IPS DF 4.7 (cell line): Measurements from ENCODE around the gene TRIM15.

Source experiments
- DNase-seq: peaks from one replicate; pipeline ENCODE4 v3.0.0-alpha.2; 2013; ENCODE audit warnings: low spot score; ENCODE audit errors: extremely low read depth

TRIM15 gene

DNA sequence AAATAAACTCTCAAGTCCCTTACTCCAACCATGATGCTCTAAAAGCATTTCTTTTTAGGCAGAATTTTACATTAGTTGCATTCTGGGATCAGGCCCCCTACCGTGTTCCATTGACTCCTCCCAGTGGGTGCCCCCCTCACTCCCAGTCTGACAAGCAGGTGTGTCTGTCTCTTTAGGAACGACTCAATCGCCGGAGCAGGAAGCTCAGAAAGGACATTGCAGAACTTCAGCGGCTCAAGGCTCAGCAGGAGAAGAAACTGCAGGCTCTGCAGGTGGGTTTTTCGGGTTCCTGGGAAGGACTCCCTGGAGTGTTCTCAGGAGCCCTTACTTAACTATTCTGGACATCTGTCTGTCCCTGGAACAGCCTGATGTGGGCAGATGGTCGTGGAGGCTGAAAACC, 17.5 kb upstream of the TRIM15 start:
- no peak for DNase-seq

- DNase-seq, result no peak
Measured at GRCh38 chr6:30147096-30147495, 16.2 kb upstream of the TRIM15 start.

GRCh38 chr6:30149234-30149633, 14.1 kb upstream of the TRIM15 start:
- DNase-seq, result no peak

DNA sequence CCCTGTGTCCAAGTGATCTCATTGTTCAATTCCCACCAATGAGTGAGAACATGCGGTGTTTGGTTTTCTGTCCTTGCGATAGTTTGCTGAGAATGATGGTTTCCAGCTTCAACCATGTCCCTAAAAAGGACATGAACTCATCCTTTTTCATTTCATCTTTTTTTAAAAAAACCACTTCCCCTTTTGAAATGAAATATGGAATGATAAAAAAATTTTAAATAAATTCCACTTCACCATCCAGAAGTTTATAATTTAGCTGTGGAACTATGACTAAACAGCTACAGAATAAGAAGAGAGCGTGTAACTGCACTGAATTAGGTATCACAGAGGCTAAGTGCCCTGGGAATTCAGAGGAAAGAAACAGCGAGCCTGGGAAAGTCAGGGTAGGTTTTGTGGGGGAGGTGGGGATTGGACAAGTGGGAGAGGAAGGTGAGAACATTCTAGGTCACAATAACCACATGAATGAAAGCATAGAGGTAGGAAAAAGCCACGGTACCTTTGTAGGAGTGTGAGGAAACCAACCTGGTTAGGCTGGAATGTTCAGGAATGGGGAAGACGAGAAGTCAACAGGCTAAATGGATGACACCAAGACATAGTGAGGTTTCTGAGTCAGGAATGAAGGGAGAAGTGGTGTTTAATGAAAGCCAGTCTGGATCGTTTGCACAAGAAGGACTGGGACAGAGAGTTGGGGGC, 13.3 kb upstream of the TRIM15 start:
- DNase-seq, result no peak

DNA sequence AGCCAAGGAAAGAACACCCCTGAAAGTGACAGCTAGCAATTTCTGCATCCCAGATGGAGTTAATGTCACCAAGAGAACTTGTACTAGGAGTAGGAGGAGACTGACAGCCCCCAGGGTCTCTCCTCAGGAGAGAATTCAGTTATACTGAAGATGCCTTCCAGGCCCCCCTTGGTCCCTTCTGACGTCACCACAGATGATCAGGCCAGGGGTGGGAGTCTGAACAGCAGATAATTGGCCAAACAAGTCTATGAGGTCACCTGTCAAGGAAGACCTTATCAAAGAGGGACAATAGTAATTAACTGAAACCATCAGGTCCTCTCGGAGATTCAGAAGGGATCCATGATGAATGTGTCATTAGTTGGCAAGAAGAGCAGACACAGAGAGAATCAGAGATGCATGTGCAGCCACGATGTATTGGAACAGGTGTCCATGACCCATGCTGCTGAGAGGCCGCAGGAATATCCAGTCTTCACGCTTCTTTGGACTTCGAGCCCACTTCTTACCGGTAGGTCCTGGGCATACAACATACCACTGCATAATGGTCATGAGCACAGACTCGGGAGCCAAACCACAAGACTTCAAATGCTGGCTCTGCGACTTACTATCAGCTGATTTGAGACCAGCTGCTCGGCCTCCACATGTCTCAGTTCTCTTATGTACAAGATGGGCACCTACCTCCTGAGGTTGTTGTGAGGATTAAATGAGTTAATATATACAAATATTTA, 12.5 kb upstream of the TRIM15 start:
- no peak for DNase-seq

- DNase-seq, result no peak
Measured at GRCh38 chr6:30151580-30151979, 11.8 kb upstream of the TRIM15 start.

DNA sequence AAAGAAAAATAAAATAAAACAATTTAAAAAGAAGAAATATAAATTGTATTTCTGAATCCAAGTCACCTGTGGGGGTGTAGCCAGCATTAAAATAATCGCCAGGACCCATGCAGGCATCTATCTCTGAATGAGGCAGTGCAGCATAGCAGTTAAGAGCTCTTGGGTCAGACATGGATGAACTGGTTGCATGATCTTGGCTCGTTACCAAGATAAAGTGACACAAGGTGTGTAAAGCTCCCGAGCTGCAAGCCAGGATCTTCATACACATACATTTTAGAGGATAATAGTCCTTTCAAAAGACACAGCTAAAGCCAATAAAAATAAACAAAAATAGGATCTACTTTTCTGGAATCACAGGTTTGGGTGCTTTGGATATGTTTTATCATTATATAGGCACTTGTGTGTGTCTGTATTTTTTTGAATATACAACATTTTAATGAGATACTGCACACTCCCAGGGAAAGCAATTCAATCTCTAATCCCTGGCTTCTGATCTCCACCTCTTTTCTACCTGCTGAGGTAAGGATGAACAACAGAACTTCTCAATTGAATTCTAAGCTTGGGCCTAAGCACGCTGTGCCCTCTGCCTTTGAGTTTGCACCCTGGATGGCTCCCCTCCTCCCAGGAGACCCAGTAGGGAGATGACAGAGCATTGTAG, 11.2 kb upstream of the TRIM15 start:
- DNase-seq, result no peak

GRCh38 chr6:30152910-30153610, 10.3 kb upstream of the TRIM15 start:
- no peak for DNase-seq

- no peak for DNase-seq
Measured at GRCh38 chr6:30154061-30154460, 9.3 kb upstream of the TRIM15 start.

DNA sequence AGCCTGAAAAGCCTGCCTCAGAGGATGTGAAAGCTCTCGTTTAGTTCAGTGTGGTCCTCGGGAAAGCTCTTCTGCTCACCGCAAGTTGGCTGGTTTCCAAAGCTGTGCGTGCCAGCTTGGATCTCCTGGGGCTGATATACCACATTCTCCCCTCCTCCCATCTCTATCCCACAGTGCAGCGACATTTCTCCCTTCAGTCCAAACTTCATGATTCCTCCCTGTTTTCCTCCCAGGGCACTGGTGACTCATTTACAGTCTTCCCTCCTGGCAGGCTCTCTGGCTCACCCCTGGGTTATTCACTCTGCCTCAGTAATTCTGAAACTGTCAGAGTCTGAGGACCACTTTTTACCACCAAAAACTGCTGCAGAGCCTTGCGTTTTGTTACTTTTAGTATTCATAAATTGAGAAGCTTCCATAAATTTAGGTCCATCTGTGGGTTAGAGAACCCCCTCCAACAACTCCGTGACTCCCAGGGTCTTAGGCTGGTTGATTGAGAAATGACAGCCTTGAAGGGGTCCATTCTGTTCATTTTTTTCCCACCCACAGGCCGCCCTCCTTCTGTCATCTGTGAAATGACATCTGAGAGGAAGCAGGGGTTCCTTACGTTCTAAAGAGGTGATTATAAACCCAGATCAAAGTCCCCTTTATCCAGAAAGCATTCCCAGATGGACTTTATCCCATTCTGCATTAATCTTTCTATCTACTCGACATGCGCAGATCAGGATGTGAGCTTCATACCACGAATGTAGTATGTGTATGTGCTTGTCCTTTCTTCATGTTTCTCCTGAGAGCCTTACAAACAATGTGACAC, 8.4 kb upstream of the TRIM15 start:
- no peak for DNase-seq

GRCh38 chr6:30155520-30156261, 7.7 kb upstream of the TRIM15 start:
- no peak for DNase-seq

GRCh38 chr6:30156262-30156599, 7.1 kb upstream of the TRIM15 start:
- DNase-seq, result no peak

GRCh38 chr6:30156774-30157173, 6.6 kb upstream of the TRIM15 start:
- no peak for DNase-seq

DNA sequence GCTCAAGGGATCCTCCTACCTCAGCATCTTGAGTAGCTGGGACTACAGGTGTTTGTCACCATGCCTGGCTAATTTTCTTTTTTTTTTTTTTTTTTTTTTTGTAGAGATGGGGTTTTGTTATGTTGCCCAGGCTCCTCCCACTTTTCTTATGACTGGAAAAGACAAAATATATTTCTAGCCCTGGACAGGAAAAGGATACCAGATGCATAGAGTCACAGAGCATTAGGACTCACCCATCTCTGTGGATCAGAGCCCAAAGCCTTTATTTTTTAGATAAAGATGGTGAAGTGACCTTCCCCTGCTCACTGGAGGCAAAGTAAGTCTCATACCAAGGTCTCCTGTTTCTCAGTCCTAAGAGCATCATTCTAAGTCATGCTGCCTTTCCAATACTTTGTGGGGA, 5.8 kb upstream of the TRIM15 start:
- no peak for DNase-seq

DNA sequence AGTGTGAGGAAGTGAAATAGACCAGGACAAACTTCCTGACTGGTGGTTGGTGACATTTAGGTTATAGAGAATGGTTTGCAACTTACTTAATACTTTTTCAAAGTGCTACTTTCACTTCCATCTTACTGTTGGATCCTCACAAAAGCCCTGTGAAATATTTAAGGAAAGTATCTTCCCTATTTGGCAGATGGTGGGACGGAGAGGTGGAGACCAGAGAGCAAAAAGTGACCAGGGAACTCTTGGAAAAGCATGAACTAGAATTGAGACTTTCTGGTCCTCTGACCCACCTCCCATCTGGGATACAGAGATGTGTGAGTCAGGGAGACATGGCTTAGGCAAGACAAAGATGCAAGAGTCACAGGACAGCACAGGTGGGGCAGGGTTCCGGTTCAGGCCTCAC, 5.3 kb upstream of the TRIM15 start:
- no peak for DNase-seq

GRCh38 chr6:30158475-30159040, 4.8 kb upstream of the TRIM15 start:
- no peak for DNase-seq

GRCh38 chr6:30160008-30160784, 3.1 kb upstream of the TRIM15 start:
- DNase-seq, result no peak

DNA sequence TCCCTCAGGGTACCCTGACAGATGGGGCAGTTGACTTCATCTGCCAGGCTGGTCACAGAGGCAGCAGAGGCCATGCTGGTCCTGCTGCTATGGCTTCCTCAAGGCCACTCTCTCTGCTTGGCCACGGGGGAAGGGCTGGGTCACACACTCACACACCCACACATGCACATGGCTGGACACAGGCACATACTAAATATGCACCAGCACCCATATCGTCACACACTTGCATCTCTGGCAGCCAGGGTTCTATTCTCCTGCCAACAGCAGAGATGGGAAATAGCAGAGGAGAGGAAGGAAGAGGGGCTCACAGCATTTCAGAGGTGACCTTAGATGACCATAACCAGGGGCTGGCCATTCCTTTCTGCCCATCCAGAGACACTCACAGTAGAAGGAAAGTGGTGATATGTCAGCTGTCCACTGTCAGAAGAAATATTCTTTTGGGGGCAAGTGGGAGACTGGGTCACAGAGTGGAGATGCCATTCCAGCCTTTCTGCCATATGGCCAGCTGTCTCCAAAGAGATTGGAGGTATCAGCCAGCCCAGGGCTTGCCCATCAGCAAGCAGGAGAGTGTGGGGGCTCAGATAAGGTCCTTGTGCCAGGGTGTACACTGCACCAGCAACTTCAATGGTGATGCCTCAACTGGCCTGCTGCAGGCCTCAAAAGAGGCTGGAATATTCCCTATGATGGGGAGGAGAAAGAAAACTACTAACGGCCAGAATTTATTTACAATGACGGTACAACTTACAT, 2.4 kb upstream of the TRIM15 start, which contains the start of gene TRIM10:
Gene TRIM10, minus strand, starts transcription at position 427 of the 747 bp plus-strand sequence. Its CDS starts 353 bp downstream, at position 74.
- DNase-seq, result no peak
